Liver (tissue), 3 donors: ENCODE data around the gene PNO1.

Source experiments
- CTCF ChIP-seq: fragments of 150-350 bp; IDR thresholded peaks from 2 replicates; pipeline ENCODE4 v1.5.1; 2017; ENCODE audit warnings: improper control_type of control experiment, low read depth, low read length; ENCODE audit not compliant: missing input control
- RAD21 ChIP-seq, 2 donors: IDR thresholded peaks; 2 replicates each; pipeline ENCODE4 v1.6.1; 2016; ENCODE audit warnings: antibody characterized with exemption in 2 of 2, mild to moderate bottlenecking in 2 of 2
- donor health status: healthy.
- donor health status: healthy.

GRCh38 chr2:68108120-68108519 lies 49.6 kb upstream of the PNO1 start:
- TF ChIP-seq RAD21 (IDR thresholded peaks at IDR 0.05) (no peak), CTCF (no peak)
